ENCODE data around the gene GMCL2.

GMCL2 gene

GRCh38 chr5:178177569-178177968 lies 9.6 kb downstream of the GMCL2 start:
- in situ Hi-C loops (cut with MboI; ENCODE audit: low pct_unique_long_range_greater_than_20kb, low sequenced_read_pairs, unreplicated experiment) = no loop called here
- no peak for DNase-seq (ENCODE audit: low spot score)
- TF ChIP-seq CTCF (IDR thresholded peaks at IDR 0.05; ENCODE audit: extremely low read depth, insufficient read depth, missing control alignments) = no peak

- in situ Hi-C loops (cut with MboI; ENCODE audit: low pct_unique_long_range_greater_than_20kb, low sequenced_read_pairs, unreplicated experiment) = no loop called here
- TF ChIP-seq CTCF (IDR thresholded peaks at IDR 0.05; ENCODE audit: extremely low read depth, insufficient read depth, missing control alignments) = no peak
- no peak for DNase-seq (ENCODE audit: low spot score)
Observed at GRCh38 chr5:178176791-178177190, 10.4 kb downstream of the GMCL2 start.

- in situ Hi-C loops (cut with MboI; ENCODE audit: low pct_unique_long_range_greater_than_20kb, low sequenced_read_pairs, unreplicated experiment) = no loop called here
- TF ChIP-seq CTCF (IDR thresholded peaks at IDR 0.05; ENCODE audit: extremely low read depth, insufficient read depth, missing control alignments) = no peak
- no peak for DNase-seq (ENCODE audit: low spot score)
Observed at GRCh38 chr5:178174456-178174855, 12.7 kb downstream of the GMCL2 start.

- no peak for DNase-seq (ENCODE audit: low spot score)
- in situ Hi-C loops (cut with MboI; ENCODE audit: low pct_unique_long_range_greater_than_20kb, low sequenced_read_pairs, unreplicated experiment) = no loop called here
- TF ChIP-seq CTCF (IDR thresholded peaks at IDR 0.05; ENCODE audit: extremely low read depth, insufficient read depth, missing control alignments) = no peak
Observed at GRCh38 chr5:178170455-178170854, 16.7 kb downstream of the GMCL2 start.

- in situ Hi-C loops (cut with MboI; ENCODE audit: low pct_unique_long_range_greater_than_20kb, low sequenced_read_pairs, unreplicated experiment) = no loop called here
Observed at GRCh38 chr5:178165581-178165980, 21.6 kb downstream of the GMCL2 start.

GRCh38 chr5:178163772-178164735 lies 23.1 kb downstream of the GMCL2 start:
- peak; percentile 98 for TF ChIP-seq CTCF (IDR thresholded peaks at IDR 0.05; ENCODE audit: extremely low read depth, insufficient read depth, missing control alignments)
- peak; percentile 94 for DNase-seq (ENCODE audit: low spot score)
- in situ Hi-C loops (cut with MboI; ENCODE audit: low pct_unique_long_range_greater_than_20kb, low sequenced_read_pairs, unreplicated experiment) = no loop called here

More at GRCh38 chr5:178165581-178165980, 21.6 kb downstream of the GMCL2 start:
- no peak for TF ChIP-seq CTCF (IDR thresholded peaks at IDR 0.05; ENCODE audit: extremely low read depth, insufficient read depth, missing control alignments)
- no peak for DNase-seq (ENCODE audit: low spot score)

Data from GM13977 (cell line).